BLaER1 (cell line): Measurements from ENCODE around the gene DNM2.
A peak's percentile ranks its signal among the peaks of the same experiment; 100 is the strongest.

Experiments
- H3K27ac ChIP-seq: shearing (Covaris generic); formaldehyde crosslinking; 2 replicates; pipeline ENCODE4 v1.8.1; 2022
- H3K27me3 ChIP-seq: shearing (Covaris generic); formaldehyde crosslinking; 2 replicates; pipeline ENCODE4 v1.8.1; 2022
- H3K36me3 ChIP-seq: shearing (Covaris generic); formaldehyde crosslinking; 2 replicates; pipeline ENCODE4 v1.8.1; 2022
- H3K4me1 ChIP-seq: shearing (Covaris generic); formaldehyde crosslinking; 2 replicates; pipeline ENCODE4 v1.8.1; 2022
- H3K4me2 ChIP-seq: shearing (Covaris generic); formaldehyde crosslinking; 2 replicates; pipeline ENCODE4 v1.8.1; 2022
- H3K4me3 ChIP-seq: shearing (Covaris generic); formaldehyde crosslinking; 2 replicates; pipeline ENCODE4 v1.8.1; 2022
- H3K9ac ChIP-seq: shearing (Covaris generic); formaldehyde crosslinking; 2 replicates; pipeline ENCODE4 v1.8.1; 2022
- H3K9me3 ChIP-seq: shearing (Covaris generic); formaldehyde crosslinking; 2 replicates; pipeline ENCODE4 v1.8.1; 2022
- H4K20me1 ChIP-seq: shearing (Covaris generic); formaldehyde crosslinking; 2 replicates; pipeline ENCODE4 v1.8.1; 2022
- Cebpa-rat ChIP-seq: shearing (Covaris generic); IDR thresholded peaks from 2 replicates; pipeline ENCODE4 v1.8.1; 2022

The DNM2 gene

GRCh38 chr19:10758978-10759377, 41.1 kb downstream of the DNM2 start:
- Histone ChIP-seq H3K9ac (peak overlapping the region; percentile 63; the same call in 1 of the 2 replicates), H3K4me1 (peaks cover 91% of the 10 kb centered on the region), H3K4me2 (peak overlapping the region; percentile 68), H4K20me1 (peaks cover 84% of the 10 kb centered on the region), H3K27me3 (no peaks in the 10 kb centered on the region), H3K36me3 (peaks cover 62% of the 10 kb centered on the region), H3K9me3 (0 out of 2 replicates have a peak, but pooled peaks cover 11% of the 10 kb centered on the region), H3K27ac (peak overlapping the region; percentile 91), H3K4me3 (peak overlapping the region; percentile 4; the same call in 1 of the 2 replicates)
- no peak for TF ChIP-seq Cebpa-rat

DNA sequence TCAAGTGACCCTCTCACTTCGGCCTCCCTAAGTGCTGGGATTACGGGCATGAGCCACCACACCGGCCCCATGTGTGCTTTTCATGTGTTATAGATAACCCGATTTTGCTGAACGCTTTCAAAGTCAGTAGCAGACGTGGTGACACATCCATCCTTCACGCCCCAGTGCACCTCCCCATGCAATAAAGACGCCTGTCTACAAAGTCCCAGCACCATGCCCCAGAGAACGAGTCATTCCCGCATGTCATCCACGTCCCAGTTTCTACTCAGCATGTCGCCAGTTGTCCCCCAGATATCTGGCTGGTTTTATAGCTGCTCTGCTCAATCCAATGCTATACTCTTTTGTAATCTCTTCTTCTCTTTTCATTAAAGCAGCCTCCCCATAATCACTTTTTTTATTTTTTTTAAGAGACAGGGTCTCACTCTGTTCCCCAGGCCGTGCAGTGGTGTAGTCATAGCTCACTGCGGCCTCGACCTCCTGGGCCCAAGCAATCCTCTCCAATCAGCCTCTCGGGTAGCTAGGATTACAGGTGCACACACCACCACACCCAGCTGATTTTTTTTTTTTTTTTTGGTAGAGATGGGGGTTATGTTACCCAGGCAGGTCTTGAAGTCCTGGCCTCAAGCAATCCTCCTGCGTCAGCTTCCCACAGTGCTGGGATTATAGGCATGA, 42.5 kb downstream of the DNM2 start:
- peaks cover 84% of the 10 kb centered on the region for H4K20me1 ChIP-seq
- H3K27ac ChIP-seq: peak overlapping the region; percentile 91
- H3K9ac ChIP-seq: peak overlapping the region; percentile 70
- no peak for TF ChIP-seq Cebpa-rat
- H3K4me2 ChIP-seq: peak overlapping the region; percentile 82
- H3K4me3 ChIP-seq: peak overlapping the region; percentile 22
- H3K27me3 ChIP-seq: no peaks in the 10 kb centered on the region
- H3K36me3 ChIP-seq: peaks cover 62% of the 10 kb centered on the region
- H3K4me1 ChIP-seq: peaks cover 91% of the 10 kb centered on the region
- H3K9me3 ChIP-seq: 0 out of 2 replicates have a peak, but pooled peaks cover 11% of the 10 kb centered on the region

DNA sequence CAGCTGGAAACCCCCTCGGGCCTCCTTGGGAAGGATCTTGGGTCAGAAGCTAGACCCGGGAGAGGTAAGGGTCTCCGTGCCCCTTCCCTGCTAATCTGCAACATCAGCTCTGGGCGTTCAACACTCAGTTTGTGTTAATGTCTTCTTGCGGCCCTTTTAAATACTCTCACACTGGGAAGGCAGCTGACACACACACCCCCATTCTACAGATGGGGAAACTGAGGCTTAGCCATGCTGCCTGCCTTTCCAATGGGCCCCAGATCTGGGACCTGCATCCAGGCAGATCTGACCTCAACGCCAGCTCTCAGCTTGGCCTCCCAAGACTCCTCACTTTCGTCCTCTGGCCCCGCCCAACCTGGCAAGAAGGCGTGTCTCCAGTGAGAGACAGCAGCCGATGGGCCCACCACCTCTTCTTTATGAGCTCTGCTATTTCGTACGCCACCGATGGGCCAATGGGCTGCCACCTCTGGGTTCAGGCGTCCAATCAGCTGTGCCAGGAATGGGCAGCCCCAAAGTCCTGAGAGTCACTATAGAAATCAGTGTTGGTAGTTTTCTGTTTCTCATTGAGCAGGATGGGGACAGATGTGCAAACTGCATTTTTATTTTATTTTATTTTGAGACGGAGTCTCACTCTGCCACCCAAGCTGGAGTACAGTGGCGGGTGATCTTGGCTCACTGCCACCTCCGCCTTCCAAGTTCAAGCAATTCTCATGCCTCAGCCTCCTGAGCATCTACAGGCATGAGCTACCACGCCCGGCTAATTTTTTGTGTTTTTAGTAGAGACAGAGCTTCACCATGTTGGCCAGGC, 43.8 kb downstream of the DNM2 start:
- peaks cover 51% of the 10 kb centered on the region for H3K36me3 ChIP-seq
- peak overlapping the region; percentile 70; the same call in 1 of the 2 replicates for H3K9ac ChIP-seq
- H3K4me3 ChIP-seq: peak overlapping the region; percentile 5; the same call in 1 of the 2 replicates
- 0 out of 2 replicates have a peak, but pooled peaks cover 11% of the 10 kb centered on the region for H3K9me3 ChIP-seq
- H3K27ac ChIP-seq: peak overlapping the region; percentile 91
- TF ChIP-seq Cebpa-rat: no peak
- H3K4me2 ChIP-seq: peak overlapping the region; percentile 82
- peaks cover 84% of the 10 kb centered on the region for H4K20me1 ChIP-seq
- H3K4me1 ChIP-seq: peaks cover 91% of the 10 kb centered on the region
- no peaks in the 10 kb centered on the region for H3K27me3 ChIP-seq

- Histone ChIP-seq H4K20me1 (peaks cover 85% of the 10 kb centered on the region), H3K9ac (peak overlapping the region; percentile 70), H3K36me3 (peaks cover 47% of the 10 kb centered on the region), H3K4me1 (peaks cover 91% of the 10 kb centered on the region), H3K27me3 (no peaks in the 10 kb centered on the region), H3K4me3 (no peak overlapping the region), H3K9me3 (0 out of 2 replicates have a peak, but pooled peaks cover 4% of the 10 kb centered on the region), H3K27ac (peak overlapping the region; percentile 91), H3K4me2 (peak overlapping the region; percentile 82)
- TF ChIP-seq Cebpa-rat: no peak
Measured at GRCh38 chr19:10762656-10763055, 44.8 kb downstream of the DNM2 start.

DNA sequence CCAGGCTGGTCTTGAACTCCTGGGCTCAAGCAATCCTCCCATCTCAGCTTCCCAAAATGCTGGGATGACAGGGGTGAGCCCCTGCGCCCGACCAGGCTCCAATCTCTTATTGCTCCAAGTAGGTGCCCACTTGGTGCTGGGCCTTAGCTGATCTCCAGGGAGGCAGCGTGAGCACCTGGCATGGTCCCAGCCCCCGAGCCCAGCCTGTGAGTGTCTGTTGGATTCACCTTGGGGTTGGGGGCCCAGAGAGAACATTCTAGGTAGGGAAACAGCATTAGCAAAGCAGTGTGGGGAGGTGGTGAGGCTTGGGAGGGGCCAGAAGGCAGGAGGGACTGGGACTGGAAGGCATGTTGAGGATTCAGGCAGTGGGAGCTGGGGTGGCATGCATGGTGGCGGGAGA, 45.5 kb downstream of the DNM2 start:
- peak overlapping the region; percentile 82 for H3K4me2 ChIP-seq
- H3K9me3 ChIP-seq: no peaks in the 10 kb centered on the region
- peaks cover 92% of the 10 kb centered on the region for H4K20me1 ChIP-seq
- H3K4me1 ChIP-seq: peaks cover 95% of the 10 kb centered on the region
- no peak overlapping the region for H3K4me3 ChIP-seq
- no peak for TF ChIP-seq Cebpa-rat
- peaks cover 52% of the 10 kb centered on the region for H3K36me3 ChIP-seq
- H3K27me3 ChIP-seq: no peaks in the 10 kb centered on the region
- peak overlapping the region; percentile 56 for H3K9ac ChIP-seq
- peak overlapping the region; percentile 91 for H3K27ac ChIP-seq

GRCh38 chr19:10763828-10764339, 46.0 kb downstream of the DNM2 start:
- Histone ChIP-seq H3K27ac (peak overlapping the region; percentile 91), H3K9me3 (no peaks in the 10 kb centered on the region), H3K4me2 (peak overlapping the region; percentile 82), H3K36me3 (peaks cover 57% of the 10 kb centered on the region), H3K27me3 (no peaks in the 10 kb centered on the region), H3K9ac (peak overlapping the region; percentile 56), H3K4me3 (peak overlapping the region; percentile 12; the same call in 1 of the 2 replicates), H3K4me1 (peaks cover 96% of the 10 kb centered on the region), H4K20me1 (peaks cover 94% of the 10 kb centered on the region)
- no peak for TF ChIP-seq Cebpa-rat

DNA sequence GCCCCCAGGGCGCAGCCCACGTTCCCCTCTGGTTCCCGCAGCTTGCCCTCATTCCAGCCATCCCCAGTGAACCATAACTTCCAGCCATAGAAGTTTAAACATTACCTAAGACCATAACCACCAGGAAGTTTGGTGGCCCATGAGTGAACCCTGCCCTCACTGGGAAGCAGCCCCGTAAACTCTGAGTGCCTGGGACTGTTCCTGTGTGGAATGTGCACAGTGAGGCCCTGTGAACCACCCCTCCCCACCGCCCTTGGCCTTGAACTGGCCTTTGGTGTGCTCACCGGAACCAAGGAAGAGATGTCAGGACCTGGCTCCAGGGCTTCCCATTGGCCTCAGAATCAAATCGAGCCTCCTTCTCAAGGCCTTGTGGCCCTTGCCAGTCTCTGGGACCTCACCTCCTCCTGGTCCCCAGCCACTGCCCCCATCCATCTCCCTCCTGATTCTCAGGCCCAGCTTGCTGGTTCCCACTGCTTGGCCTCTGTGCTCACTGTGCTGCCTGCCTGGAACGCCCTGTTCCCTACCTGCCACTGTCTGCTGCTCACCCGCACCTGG, 46.5 kb downstream of the DNM2 start:
- Histone ChIP-seq H3K4me1 (peaks cover 96% of the 10 kb centered on the region), H3K4me3 (peak overlapping the region; percentile 12; the same call in 1 of the 2 replicates), H3K4me2 (peak overlapping the region; percentile 82), H3K27me3 (no peaks in the 10 kb centered on the region), H4K20me1 (peaks cover 94% of the 10 kb centered on the region), H3K27ac (peak overlapping the region; percentile 91), H3K9me3 (no peaks in the 10 kb centered on the region), H3K36me3 (peaks cover 62% of the 10 kb centered on the region), H3K9ac (peak overlapping the region; percentile 56; the same call in 1 of the 2 replicates)
- no peak for TF ChIP-seq Cebpa-rat

DNA sequence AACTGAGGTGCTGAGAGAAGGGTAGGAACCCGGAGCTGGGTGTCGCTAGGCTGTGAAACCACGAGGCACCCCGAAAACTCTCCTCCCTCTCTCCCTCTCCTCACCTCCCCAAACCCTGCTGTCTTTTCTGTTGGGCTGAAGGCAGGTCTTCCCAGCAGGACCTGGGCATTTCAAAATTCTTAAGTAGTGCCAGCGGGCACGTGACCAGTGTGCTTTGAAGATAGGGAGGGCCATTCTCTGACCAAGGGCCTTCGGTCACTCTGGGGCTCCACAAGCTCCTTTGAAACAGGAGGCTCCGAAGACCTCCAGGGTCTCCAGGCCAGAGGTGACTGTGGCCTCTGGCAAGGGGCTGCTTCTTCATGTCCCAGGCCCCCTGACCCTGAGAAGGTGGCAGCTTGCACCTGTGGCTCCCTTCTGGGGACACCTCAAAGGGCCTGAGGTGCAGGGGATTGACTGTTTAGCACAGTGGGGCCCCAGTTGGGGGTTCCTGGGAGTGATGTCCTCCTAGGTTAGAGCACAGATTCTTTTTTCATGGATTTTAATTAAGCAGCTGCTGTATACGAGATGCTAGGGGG, 48.3 kb downstream of the DNM2 start:
- no peaks in the 10 kb centered on the region for H3K9me3 ChIP-seq
- H3K27me3 ChIP-seq: no peaks in the 10 kb centered on the region
- peak overlapping the region; percentile 91 for H3K27ac ChIP-seq
- TF ChIP-seq Cebpa-rat: no peak
- peaks cover 75% of the 10 kb centered on the region for H3K36me3 ChIP-seq
- peaks cover 100% of the 10 kb centered on the region for H3K4me1 ChIP-seq
- peaks cover 97% of the 10 kb centered on the region for H4K20me1 ChIP-seq
- peak overlapping the region; percentile 82 for H3K4me2 ChIP-seq
- H3K9ac ChIP-seq: peak overlapping the region; percentile 61
- H3K4me3 ChIP-seq: no peak overlapping the region

DNA sequence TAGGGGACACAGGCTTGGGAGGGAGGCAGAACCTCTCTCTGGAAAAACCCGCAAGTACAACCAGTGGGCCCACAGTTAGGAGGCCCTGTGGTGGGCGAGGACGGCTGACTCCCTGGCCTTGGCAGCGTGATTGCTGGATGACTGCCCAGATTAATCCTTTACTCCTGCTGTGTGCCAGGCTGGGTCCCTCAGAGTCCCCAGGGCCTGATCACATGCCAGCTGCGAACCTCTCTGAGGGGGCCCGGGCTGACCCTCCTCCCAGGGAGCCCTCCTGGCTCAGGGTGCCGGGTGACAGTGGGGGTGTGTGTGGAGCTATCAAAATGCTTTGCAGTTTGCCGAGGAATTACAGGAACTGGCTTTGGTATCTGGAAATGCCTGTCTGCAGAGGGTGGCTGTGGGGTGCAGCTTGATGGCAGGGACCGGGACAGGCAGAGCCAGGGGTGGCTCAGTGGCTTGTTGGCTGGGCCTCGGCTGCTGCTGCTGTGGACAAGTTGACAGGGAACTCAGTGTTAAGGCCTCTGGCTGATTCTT, 48.9 kb downstream of the DNM2 start:
- H3K4me2 ChIP-seq: peak overlapping the region; percentile 82
- peaks cover 74% of the 10 kb centered on the region for H3K36me3 ChIP-seq
- peaks cover 100% of the 10 kb centered on the region for H3K4me1 ChIP-seq
- no peak overlapping the region for H3K4me3 ChIP-seq
- H4K20me1 ChIP-seq: peaks cover 97% of the 10 kb centered on the region
- peak overlapping the region; percentile 61 for H3K9ac ChIP-seq
- TF ChIP-seq Cebpa-rat: no peak
- peak overlapping the region; percentile 91 for H3K27ac ChIP-seq
- H3K27me3 ChIP-seq: no peaks in the 10 kb centered on the region
- H3K9me3 ChIP-seq: no peaks in the 10 kb centered on the region
